T-helper 9 cell (primary cell): Measurements from ENCODE around the gene CLCN5.

Experiments
- DNase-seq: peaks from one replicate; pipeline ENCODE4 v3.0.0-alpha.2; 2020

CLCN5 gene

GRCh38 chrX:49934148-49934547 is 11.8 kb downstream of the CLCN5 start:
- no peak for DNase-seq

GRCh38 chrX:49934729-49935128 is 12.3 kb downstream of the CLCN5 start:
- DNase-seq, result no peak

DNA sequence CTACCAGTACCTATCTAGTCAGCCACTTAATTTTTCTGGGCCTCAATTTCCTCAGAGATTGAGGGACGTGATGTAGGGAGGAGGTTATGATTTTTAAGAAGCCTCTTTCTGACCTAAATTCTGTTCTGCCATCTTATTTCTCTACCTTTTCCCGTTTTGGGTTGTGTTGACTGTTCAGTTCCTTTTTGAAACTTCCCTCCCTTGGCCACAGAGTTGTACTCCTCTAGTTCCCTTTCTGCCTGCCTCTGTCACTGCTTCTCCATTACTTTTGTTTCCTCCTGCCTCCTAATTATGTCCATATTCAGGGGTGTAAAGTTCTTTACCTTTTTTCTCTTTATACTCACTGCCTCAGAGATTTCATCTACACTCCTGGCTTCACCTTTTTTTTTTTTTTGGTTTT is 25.4 kb downstream of the CLCN5 start:
- DNase-seq, result no peak

GRCh38 chrX:49949961-49950360 is 27.6 kb downstream of the CLCN5 start:
- DNase-seq, result no peak

- no peak for DNase-seq
Observed at GRCh38 chrX:49951524-49952193, 29.3 kb downstream of the CLCN5 start.

DNA sequence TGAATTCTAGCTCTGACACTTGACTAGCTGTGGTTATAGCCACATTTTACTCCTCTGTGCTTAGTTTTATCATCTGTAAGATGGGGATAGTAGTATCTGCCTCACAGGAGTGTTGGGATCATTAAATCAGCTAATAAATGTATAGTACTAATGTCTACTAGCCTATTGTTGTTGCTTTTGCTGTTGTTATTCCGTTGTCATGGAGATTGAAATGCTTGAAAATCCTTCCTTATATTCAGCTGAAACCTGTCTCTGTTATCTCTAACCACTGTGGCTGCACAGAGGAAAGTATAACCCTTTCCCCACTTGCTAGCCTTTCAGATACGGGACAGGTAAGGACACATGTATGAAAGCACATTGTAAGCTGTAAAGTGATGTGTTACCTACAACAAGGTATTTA is 33.9 kb downstream of the CLCN5 start:
- DNase-seq, result no peak

DNA sequence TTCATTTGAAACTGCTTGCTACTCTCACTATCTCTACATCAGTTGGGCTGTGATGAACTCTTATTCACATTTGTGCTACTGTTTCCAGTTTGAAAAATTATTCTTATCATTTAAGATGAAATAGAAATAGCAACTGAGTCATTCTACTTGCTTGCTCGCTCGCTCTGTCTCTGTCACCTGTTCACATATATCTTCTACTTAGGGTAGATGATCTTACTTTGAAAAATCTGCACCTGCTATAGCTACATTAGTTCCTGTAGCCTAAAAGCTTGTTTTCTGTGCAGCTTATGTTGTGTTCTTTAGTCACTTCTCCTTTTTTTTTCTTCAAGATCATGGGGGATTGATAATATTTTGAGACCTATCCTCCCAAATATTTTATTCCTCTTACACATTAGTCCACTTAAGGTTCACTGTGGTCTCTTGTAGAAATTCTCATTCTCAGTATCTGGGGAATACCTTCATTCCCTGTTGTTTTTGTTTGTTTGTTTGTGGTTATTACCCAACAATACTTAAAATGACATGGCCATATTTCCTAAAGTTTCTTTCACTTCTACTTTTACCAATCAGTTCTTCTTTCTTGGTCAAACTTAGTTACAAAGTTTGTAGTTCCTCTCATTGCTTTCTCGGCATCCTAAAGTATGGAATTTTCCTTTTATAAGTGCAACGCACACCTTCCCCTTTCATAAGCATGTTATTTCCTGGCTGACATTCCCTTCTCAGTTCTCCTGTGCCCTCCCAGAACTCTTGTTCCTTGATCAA is 36.5 kb downstream of the CLCN5 start:
- no peak for DNase-seq

- no peak for DNase-seq
Observed at GRCh38 chrX:49959602-49960001, 37.2 kb downstream of the CLCN5 start.

- no peak for DNase-seq
Observed at GRCh38 chrX:49960061-49960460, 37.7 kb downstream of the CLCN5 start.

DNA sequence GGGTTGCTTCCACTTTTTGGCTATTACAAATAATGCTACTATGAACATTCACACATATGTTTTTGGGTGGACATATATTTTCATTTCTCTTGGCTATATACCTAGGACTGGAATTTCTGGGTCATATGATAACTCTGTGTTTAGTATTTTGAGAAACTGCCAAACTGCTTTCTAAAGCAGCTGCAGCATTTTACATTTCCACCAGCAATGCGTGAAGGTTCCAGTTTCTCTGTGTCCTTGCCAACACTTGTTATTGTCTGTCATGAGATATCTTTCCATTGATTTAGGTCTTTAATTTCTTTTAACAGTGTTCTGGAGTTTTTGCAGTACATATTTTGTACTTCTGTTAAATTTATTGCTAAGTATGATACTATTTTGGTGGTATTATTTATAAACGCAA is 48.3 kb downstream of the CLCN5 start:
- DNase-seq, result no peak

DNA sequence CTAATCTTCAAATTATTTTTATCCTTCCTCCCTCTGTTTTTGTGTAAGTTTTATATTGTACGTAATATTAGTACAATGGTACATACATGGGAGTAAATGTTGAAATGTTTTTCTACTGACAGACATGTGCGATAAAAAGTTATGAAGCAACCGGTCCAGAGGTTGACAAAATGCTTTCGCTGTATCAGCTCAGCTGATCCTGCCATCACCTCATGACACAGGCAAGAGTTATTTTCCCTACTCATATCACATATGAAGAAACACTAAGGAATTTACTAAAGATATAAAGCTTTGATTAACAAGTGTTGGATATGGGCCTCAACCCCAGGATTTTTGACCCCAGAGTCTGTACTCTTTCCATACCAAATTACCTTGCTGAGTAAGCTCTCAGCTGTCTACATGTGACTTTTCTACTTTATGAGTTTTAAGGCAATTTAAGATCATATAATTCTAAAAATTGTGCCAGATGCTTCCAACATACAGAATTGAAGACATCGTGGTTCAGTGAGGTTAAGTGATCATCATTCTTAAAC is 50.0 kb downstream of the CLCN5 start:
- DNase-seq, result no peak

DNA sequence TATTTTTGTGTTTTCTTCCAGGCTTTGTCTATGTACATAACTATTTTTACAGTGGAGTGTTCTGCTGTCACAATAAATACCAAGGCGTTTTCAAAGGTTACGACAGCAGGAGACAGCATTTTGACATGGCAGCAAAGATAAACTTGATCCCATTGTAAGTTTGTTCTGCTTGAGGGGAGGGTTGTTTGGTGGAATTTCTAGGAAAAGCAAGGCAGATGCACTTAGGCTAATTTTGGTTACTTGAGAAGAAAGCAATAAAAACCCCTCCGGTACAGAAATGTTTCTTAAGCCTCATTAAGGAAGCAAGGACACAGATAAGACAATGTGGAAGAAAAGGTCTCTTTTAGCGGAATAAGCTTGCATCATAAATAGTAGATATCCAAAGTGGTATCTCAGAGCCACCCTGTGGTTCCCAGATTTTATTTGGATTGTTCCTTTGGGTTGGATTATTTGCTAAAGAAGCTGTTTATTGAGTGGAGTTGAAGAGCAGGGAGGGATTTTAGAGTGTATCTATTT is 54.3 kb downstream of the CLCN5 start:
- no peak for DNase-seq

DNA sequence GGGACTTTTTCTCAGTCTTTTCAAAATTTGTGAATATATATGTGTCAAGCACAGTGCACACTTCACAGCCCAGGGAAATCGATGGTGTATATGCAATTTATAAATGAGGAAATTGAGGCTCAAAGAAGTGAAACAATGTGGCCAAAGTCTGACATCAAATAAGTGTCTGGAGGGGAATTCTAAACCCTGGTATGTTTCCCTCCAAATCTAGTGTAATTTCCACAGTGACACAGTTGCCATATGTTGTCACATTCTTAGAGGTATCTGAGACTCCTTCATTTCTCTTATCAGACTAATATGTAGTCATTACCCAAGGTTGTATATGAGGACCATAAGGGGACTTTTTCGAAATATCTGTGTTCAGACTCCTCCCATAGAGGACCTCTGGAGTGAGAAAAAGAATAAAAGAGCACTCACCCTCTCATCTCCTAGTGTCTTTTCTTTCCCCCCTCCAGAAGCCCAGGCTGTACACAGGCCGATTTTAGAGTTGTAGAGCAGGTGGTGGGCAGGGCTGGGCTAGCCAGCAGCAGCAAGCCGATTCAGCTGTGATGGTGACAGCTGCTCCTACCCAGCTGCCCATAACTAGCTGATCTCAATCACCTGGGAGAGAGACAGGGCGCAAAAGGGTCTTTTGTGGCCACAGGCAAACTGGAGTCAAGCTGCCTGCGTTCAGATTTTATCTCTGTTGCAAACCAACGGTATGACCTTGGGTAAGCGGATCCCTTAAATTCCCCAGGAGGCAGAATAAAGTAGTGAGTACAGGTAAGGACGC is 55.1 kb downstream of the CLCN5 start:
- no peak for DNase-seq

- DNase-seq, result no peak
Observed at GRCh38 chrX:49978176-49978575, 55.8 kb downstream of the CLCN5 start.

DNA sequence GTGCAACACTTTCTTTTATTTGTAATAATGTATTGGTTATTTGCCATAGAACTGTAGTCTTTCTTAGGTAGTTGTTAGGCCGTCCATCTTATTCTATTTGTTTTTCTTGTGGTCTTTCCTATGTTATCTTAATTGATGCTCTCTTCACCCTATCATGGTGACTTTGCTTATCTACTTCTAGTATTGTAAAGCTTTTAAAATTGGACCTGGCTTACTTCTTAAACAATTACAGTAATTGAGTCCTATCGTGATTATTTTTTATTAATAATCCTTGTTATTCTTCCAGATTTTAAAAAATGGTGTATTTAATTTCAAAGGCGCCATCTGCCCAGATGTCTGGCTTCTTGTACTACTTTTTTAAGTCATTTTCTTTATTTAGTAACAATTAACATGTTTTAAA is 63.7 kb downstream of the CLCN5 start:
- DNase-seq, result no peak

GRCh38 chrX:49987651-49988050 is 65.3 kb downstream of the CLCN5 start:
- DNase-seq, result no peak

- DNase-seq, result no peak
Observed at GRCh38 chrX:49988143-49988542, 65.7 kb downstream of the CLCN5 start.

DNA sequence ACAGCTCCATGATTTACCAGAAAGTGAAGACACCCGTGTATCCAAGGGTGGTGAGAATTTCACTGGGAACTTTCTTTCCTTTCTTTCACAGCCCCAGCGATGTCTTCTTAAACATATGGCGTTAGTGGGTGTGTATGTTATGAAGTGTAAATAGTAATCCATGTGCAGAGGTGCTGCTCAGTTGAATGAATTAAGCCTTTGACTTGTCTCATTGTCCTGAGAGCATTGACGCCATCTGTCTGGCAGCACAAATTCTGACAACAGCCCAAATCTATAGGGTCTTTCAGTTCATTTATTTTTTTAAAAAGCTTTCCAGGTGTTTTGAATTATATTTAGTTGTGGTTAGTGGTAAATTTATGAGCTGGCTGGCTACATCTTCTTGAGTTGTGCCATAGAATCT is 69.4 kb downstream of the CLCN5 start:
- DNase-seq, result no peak

DNA sequence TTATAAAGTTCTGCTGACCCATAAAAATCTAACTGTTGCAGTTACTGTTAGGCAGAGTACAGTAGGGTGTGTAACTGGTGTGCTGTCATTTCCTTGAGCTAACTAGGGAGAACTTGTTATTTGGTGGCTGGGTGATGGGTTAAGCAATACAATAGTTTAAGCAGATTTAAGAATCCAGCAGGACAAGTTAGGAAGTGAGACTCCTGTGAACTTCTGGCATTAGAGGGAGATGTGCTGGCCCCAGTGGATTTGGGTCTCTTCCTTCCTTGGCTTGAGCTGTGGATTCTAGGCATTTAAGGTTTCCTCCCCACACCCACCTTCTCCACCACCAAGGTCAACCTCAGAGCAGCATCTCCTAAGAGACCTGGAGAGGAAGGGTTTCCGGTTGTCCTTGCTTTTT is 70.5 kb downstream of the CLCN5 start:
- DNase-seq, result no peak

DNA sequence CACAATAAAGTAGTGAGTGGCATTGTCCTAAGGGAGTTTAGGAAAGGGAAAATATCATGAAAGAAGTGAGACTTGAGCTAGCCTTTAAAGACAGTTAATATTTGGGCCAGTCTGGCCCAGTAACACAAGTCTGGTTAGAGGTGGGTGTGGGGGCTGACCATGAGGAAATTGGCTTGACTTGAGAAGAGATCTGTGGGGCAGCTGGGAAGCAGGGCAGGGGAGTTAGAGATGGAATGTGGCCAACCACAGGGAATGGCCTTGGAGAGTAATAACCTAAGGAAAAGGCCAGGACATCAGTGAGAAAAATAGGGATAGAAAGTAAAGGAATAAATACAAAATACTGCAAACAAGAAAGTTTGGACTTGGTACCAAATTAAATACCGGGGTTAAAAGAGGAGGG is 71.3 kb downstream of the CLCN5 start:
- DNase-seq, result no peak

GRCh38 chrX:49995107-49995731 is 72.8 kb downstream of the CLCN5 start:
- DNase-seq, result no peak

GRCh38 chrX:49995795-49996455 is 73.5 kb downstream of the CLCN5 start:
- no peak for DNase-seq
